ENCODE results near the gene TFAP2C. TPM values are rescaled to one million over a fixed set of nuclear protein-coding genes. Genes with fewer than 3 reads are reported as not detected.

Gene TFAP2C
- total and polyA plus RNA-seq, 4 donors = 2.6 to 6.3 (median 4.5) TPM

DNA sequence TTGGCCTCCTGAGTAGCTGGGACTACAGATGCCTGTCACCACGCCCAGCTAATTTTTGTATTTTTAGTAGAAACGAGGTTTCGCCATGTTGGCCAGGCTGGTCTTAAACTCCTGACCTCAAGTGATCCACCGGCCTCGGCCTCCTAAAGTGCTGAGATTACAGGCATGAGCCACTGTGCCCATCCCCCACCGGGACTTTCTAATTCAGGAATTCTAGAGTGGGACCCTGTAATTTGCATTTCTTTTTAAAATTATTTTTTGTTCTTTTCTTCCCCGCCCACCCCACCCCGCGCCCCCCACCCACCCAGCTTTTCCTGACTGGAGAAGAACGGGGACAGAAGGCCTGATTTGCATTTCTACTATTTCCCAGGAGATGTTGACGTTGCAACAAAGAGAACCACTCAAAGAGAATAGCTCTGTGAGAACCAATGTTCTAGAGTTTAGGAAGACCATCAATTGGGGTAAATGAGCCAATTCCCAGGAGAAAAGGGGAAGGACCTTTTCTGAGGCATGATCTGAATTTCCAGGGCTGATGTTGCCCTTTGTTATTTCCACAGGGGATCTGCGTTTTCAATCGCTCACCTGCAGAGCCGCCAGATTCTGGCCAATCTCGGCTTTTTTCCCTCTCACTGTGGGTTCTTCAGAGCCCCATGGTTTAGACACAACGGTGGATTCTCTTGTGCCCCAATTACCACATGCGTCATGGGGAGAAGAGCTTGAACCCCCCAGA lies 33.2 kb upstream of the TFAP2C start:
- no peaks in the 10 kb centered on the region for H3K36me3 ChIP-seq (ENCODE audit: control insufficient read depth in 4 of 4, insufficient read depth in 4 of 4, low read length in 4 of 4)

DNA sequence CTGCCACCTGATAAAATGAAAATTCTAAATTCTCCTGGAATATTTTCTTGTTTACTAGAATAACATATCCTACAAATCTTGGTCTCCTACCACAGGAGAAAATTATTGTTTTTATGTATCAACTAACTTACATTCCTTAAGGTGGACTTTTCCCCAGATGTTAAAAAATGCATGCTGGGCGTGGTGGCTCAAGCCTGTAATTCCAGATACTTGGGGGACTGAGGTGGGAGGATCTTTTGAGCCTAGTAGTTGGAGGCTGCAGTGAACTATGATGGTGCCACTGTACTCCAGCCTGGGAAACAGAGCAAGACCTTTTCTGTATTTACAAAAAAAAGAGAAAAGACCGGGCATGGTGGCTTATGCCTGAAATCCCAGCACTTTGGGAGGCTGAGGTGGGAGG lies 27.9 kb upstream of the TFAP2C start:
- ATAC-seq (ENCODE audit: insufficient read depth, low FRiP score) (no peak), DNase-seq (no peak)
- H3K4me1 ChIP-seq (ENCODE audit: control insufficient read depth in 5 of 5, insufficient read depth in 5 of 5, low read length in 5 of 5) = no peaks in the 10 kb centered on the region
- TF ChIP-seq, protein P1, sequence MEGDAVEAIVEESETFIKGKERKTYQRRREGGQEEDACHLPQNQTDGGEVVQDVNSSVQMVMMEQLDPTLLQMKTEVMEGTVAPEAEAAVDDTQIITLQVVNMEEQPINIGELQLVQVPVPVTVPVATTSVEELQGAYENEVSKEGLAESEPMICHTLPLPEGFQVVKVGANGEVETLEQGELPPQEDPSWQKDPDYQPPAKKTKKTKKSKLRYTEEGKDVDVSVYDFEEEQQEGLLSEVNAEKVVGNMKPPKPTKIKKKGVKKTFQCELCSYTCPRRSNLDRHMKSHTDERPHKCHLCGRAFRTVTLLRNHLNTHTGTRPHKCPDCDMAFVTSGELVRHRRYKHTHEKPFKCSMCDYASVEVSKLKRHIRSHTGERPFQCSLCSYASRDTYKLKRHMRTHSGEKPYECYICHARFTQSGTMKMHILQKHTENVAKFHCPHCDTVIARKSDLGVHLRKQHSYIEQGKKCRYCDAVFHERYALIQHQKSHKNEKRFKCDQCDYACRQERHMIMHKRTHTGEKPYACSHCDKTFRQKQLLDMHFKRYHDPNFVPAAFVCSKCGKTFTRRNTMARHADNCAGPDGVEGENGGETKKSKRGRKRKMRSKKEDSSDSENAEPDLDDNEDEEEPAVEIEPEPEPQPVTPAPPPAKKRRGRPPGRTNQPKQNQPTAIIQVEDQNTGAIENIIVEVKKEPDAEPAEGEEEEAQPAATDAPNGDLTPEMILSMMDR (IDR thresholded peaks at IDR 0.05; ENCODE audit: control extremely low read depth, extremely low read depth) = no peak
- no peak overlapping the region for H3K4me3 ChIP-seq
- no peak overlapping the region for H3K9ac ChIP-seq (ENCODE audit: insufficient read depth in 1 of 2, low read length in 2 of 2)
- H3K36me3 ChIP-seq (ENCODE audit: control insufficient read depth in 4 of 4, insufficient read depth in 4 of 4, low read length in 4 of 4) = no peaks in the 10 kb centered on the region
- H3K27me3 ChIP-seq (ENCODE audit: control insufficient read depth in 3 of 3, insufficient read depth in 3 of 3, low read length in 2 of 3) = peaks cover 0 to 2% (median 0%) of the 10 kb centered on the region in 3 donors
- no peak overlapping the region for H3K27ac ChIP-seq (ENCODE audit: low read depth in 1 of 2, low read length in 1 of 2)
- WGBS, 2 donors = 64 to 80% methylated on average over 2 of the region's 2 CpGs
- H3K9me3 ChIP-seq (ENCODE audit: control insufficient read depth in 4 of 4, insufficient read depth in 3 of 4, low read length in 3 of 4) = no peaks in the 10 kb centered on the region

More for the DNA sequence above, 33.2 kb upstream of the TFAP2C start:
- TF ChIP-seq, protein P1 (IDR thresholded peaks at IDR 0.05; ENCODE audit: control extremely low read depth, extremely low read depth) = no peak
- Histone ChIP-seq H3K9ac (ENCODE audit: insufficient read depth in 1 of 2, low read length in 2 of 2) (no peak overlapping the region), H3K27me3 (ENCODE audit: control insufficient read depth in 3 of 3, insufficient read depth in 3 of 3, low read length in 2 of 3) (peaks cover 0 to 2% (median 0%) of the 10 kb centered on the region in 3 donors), H3K27ac (ENCODE audit: low read depth in 1 of 2, low read length in 1 of 2) (no peak overlapping the region), H3K9me3 (ENCODE audit: control insufficient read depth in 4 of 4, insufficient read depth in 3 of 4, low read length in 3 of 4) (no peaks in the 10 kb centered on the region), H3K4me3 (no peak overlapping the region), H3K4me1 (ENCODE audit: control insufficient read depth in 5 of 5, insufficient read depth in 5 of 5, low read length in 5 of 5) (no peaks in the 10 kb centered on the region)
- DNase-seq = no peak
- WGBS, 2 donors = 75 to 80% methylated on average over 17 of the region's 17 CpGs
- ATAC-seq (ENCODE audit: insufficient read depth, low FRiP score) = no peak

DNA sequence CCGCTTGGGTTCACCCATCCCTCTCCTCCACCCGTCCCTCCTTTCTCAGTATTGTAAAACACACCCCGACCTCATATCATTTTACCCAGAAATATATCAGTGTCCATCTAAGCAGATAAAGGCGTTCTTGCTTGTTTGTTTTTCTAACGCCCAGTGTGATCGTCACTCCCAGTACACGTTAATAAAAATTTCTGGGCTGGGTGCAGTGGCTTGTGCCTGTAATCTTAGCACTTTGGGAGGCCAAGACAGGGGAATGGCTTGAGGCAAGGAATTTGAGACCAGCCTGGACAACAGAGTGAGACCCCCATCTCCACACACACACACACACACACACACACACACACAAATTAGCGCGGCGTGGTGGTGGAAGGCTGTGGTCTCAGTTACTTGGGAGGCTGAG lies 24.4 kb upstream of the TFAP2C start:
- no peaks in the 10 kb centered on the region for H3K4me1 ChIP-seq (ENCODE audit: control insufficient read depth in 5 of 5, insufficient read depth in 5 of 5, low read length in 5 of 5)
- no peak for DNase-seq
- no peak for ATAC-seq (ENCODE audit: insufficient read depth, low FRiP score)
- H3K9me3 ChIP-seq (ENCODE audit: control insufficient read depth in 4 of 4, insufficient read depth in 3 of 4, low read length in 3 of 4) = no peaks in the 10 kb centered on the region
- WGBS, 2 donors = 81 to 83% methylated on average over 10 of the region's 10 CpGs
- TF ChIP-seq, protein P1 (IDR thresholded peaks at IDR 0.05; ENCODE audit: control extremely low read depth, extremely low read depth) = no peak
- H3K9ac ChIP-seq (ENCODE audit: insufficient read depth in 1 of 2, low read length in 2 of 2) = no peak overlapping the region
- no peak overlapping the region for H3K27ac ChIP-seq (ENCODE audit: low read depth in 1 of 2, low read length in 1 of 2)
- H3K36me3 ChIP-seq (ENCODE audit: control insufficient read depth in 4 of 4, insufficient read depth in 4 of 4, low read length in 4 of 4) = no peaks in the 10 kb centered on the region
- H3K4me3 ChIP-seq = no peak overlapping the region
- H3K27me3 ChIP-seq (ENCODE audit: control insufficient read depth in 3 of 3, insufficient read depth in 3 of 3, low read length in 2 of 3) = no peaks in the 10 kb centered on the region
